ENCODE data around the gene GOLGA8B.

GRCh38 chr15:34619151-34619550 is 35.7 kb upstream of the GOLGA8B start:
- TF ChIP-seq CTCF (IDR thresholded peaks at IDR 0.05; ENCODE audit: low read depth, low read length) (no peak), EZH2phosphoT487 (IDR thresholded peaks at IDR 0.05; ENCODE audit: low read depth) (no peak)

All from OCI-LY3 (cell line).